GM12878 (cell line): Measurements from ENCODE around the gene TANK. TPM values are rescaled to one million over a fixed set of nuclear protein-coding genes. Genes with fewer than 3 reads are reported as not detected.

Experiments used
- EP300 ChIP-seq, 2 experiments: fragments of 150-350 bp in 1 of 2; IDR thresholded peaks; 2 replicates each; pipeline ENCODE4 v1.6.1; 2011 to 2012; ENCODE audit warnings: low read depth in 2 of 2, low read length in 2 of 2, borderline replicate concordance in 1 of 2, improper control_type of control experiment in 1 of 2, inconsistent platforms in 1 of 2; ENCODE audit not compliant: control insufficient read depth in 1 of 2
- ESRRA ChIP-seq: IDR thresholded peaks from 2 replicates; pipeline ENCODE4 v1.6.1; 2012; ENCODE audit warnings: mild to moderate bottlenecking, low read length, improper control_type of control experiment
- IKZF2 ChIP-seq, 2 experiments: fragments of 450-650 bp; IDR thresholded peaks; 2 replicates each; pipeline ENCODE4 v1.6.1; 2017; ENCODE audit warnings: mild to moderate bottlenecking in 2 of 2, moderate library complexity in 2 of 2
- MTA2 ChIP-seq: fragments of 450-650 bp; IDR thresholded peaks from 2 replicates; pipeline ENCODE4 v1.6.1; 2016; ENCODE audit warnings: low read depth, mild to moderate bottlenecking, moderate library complexity
- NFXL1 ChIP-seq: fragments of 450-650 bp; IDR thresholded peaks from 2 replicates; pipeline ENCODE4 v1.6.1; 2017; ENCODE audit warnings: antibody characterized with exemption, mild to moderate bottlenecking, borderline replicate concordance
- NR2C1 ChIP-seq: fragments of 450-650 bp; IDR thresholded peaks from 2 replicates; pipeline ENCODE4 v1.6.1; 2017; ENCODE audit warnings: antibody characterized with exemption, mild to moderate bottlenecking, moderate library complexity
- RAD51 ChIP-seq: fragments of 450-650 bp; IDR thresholded peaks from 2 replicates; pipeline ENCODE4 v1.6.1; 2016; ENCODE audit warnings: moderate library complexity, mild to moderate bottlenecking, inconsistent platforms
- SMAD1 ChIP-seq: fragments of 450-650 bp; IDR thresholded peaks from 2 replicates; pipeline ENCODE4 v1.6.1; 2018; ENCODE audit warnings: mild to moderate bottlenecking, low read depth; ENCODE audit not compliant: partially characterized antibody
- SMARCA5 ChIP-seq: fragments of 450-650 bp; IDR thresholded peaks from 2 replicates; pipeline ENCODE4 v1.6.1; 2017; ENCODE audit warnings: mild to moderate bottlenecking
- TARDBP ChIP-seq: IDR thresholded peaks from 2 replicates; pipeline ENCODE4 v1.6.1; 2016; ENCODE audit warnings: borderline replicate concordance
- TCF7 ChIP-seq: IDR thresholded peaks from 2 replicates; pipeline ENCODE4 v1.6.1; 2014; ENCODE audit warnings: antibody characterized with exemption, borderline replicate concordance
- ZNF207 ChIP-seq: fragments of 450-650 bp; IDR thresholded peaks from 2 replicates; pipeline ENCODE4 v1.6.1; 2014; ENCODE audit warnings: antibody characterized with exemption, mild to moderate bottlenecking, borderline replicate concordance
- polyA plus RNA-seq, 11 experiments: library from polyadenylated mRNA; depleted of rRNA in 4 of 11; unstranded in 6 of 11; stranded (reverse) in 5 of 11; fragments of >200 nt; fragmentation: Nextera tagmentation in 4 of 11; fragmentation: Illumina TruSeq in 1 of 11; extraction: Ambion mirVana in 4 of 11; extraction: Trizol in 1 of 11; gene quantifications; 1 replicate in 1 of 11; 2 replicates in 10 of 11; pipeline versions ENCODE4 v1.2.1 to v1.2.3, GENCODE V29; 2011 to 2016; ENCODE audit warnings: inconsistent platforms in 2 of 11, missing spikeins in 2 of 11, low read depth in 1 of 11
- total RNA-seq, 4 experiments: library from RNA; depleted of rRNA in 3 of 4; stranded (reverse); fragments of >200 nt in 3 of 4; fragmentation: Illumina TruSeq in 1 of 4; extraction: Trizol in 1 of 4; gene quantifications; 2 replicates each; pipeline versions ENCODE4 v1.2.1 to v1.2.3, GENCODE V29; 2013 to 2021
- TF ChIP-seq, protein P1 (sequence below): fragments of 150-350 bp; IDR thresholded peaks from 2 replicates; pipeline ENCODE4 v1.6.1; 2016; ENCODE audit warnings: low read depth, low read length
- TF ChIP-seq, protein P2 (sequence below), 3 experiments: IDR thresholded peaks in 2 of 3; conservative IDR thresholded peaks in 1 of 3; 2 replicates each; pipeline ENCODE4 v1.5.1; 2011; ENCODE audit warnings: low read depth in 3 of 3, low read length in 3 of 3, mild to moderate bottlenecking in 3 of 3, control low read depth in 2 of 3, moderate library complexity in 2 of 3, inconsistent platforms in 1 of 3, mixed read lengths in 1 of 3; ENCODE audit not compliant: control insufficient read depth in 2 of 3, insufficient read depth in 1 of 3; ENCODE audit errors: extremely low read depth in 1 of 3

Gene TANK
- total and polyA plus RNA-seq, 10 of the 15 experiments (the other 5 are each of a cell fraction or from before 2014, with no cell fraction given) = 48.6 to 127 (median 103) TPM

GRCh38 chr2:161204846-161205245 lies 44.6 kb downstream of the TANK start (continued):
- TF ChIP-seq, protein P1, sequence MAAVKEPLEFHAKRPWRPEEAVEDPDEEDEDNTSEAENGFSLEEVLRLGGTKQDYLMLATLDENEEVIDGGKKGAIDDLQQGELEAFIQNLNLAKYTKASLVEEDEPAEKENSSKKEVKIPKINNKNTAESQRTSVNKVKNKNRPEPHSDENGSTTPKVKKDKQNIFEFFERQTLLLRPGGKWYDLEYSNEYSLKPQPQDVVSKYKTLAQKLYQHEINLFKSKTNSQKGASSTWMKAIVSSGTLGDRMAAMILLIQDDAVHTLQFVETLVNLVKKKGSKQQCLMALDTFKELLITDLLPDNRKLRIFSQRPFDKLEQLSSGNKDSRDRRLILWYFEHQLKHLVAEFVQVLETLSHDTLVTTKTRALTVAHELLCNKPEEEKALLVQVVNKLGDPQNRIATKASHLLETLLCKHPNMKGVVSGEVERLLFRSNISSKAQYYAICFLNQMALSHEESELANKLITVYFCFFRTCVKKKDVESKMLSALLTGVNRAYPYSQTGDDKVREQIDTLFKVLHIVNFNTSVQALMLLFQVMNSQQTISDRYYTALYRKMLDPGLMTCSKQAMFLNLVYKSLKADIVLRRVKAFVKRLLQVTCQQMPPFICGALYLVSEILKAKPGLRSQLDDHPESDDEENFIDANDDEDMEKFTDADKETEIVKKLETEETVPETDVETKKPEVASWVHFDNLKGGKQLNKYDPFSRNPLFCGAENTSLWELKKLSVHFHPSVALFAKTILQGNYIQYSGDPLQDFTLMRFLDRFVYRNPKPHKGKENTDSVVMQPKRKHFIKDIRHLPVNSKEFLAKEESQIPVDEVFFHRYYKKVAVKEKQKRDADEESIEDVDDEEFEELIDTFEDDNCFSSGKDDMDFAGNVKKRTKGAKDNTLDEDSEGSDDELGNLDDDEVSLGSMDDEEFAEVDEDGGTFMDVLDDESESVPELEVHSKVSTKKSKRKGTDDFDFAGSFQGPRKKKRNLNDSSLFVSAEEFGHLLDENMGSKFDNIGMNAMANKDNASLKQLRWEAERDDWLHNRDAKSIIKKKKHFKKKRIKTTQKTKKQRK = no peak
- TF ChIP-seq ZNF207 (no peak), NFXL1 (no peak), ESRRA (no peak), IKZF2 (IDR thresholded peaks at IDR 0.05) (no peak), TCF7 (no peak), SMAD1 (no peak), NR2C1 (no peak), MTA2 (no peak), EP300 (IDR thresholded peaks at IDR 0.05; ENCODE audit: borderline replicate concordance in 1 of 2, control insufficient read depth in 1 of 2, low read depth in 2 of 2, low read length in 2 of 2) (no peak), SMARCA5 (no peak), TARDBP (no peak), RAD51 (no peak)
- TF ChIP-seq, protein P2, sequence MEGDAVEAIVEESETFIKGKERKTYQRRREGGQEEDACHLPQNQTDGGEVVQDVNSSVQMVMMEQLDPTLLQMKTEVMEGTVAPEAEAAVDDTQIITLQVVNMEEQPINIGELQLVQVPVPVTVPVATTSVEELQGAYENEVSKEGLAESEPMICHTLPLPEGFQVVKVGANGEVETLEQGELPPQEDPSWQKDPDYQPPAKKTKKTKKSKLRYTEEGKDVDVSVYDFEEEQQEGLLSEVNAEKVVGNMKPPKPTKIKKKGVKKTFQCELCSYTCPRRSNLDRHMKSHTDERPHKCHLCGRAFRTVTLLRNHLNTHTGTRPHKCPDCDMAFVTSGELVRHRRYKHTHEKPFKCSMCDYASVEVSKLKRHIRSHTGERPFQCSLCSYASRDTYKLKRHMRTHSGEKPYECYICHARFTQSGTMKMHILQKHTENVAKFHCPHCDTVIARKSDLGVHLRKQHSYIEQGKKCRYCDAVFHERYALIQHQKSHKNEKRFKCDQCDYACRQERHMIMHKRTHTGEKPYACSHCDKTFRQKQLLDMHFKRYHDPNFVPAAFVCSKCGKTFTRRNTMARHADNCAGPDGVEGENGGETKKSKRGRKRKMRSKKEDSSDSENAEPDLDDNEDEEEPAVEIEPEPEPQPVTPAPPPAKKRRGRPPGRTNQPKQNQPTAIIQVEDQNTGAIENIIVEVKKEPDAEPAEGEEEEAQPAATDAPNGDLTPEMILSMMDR (IDR thresholded peaks at IDR 0.05 in 2 of 3, conservative IDR thresholded peaks at IDR 0.05 in 1 of 3; ENCODE audit: control insufficient read depth in 2 of 3, extremely low read depth in 1 of 3, insufficient read depth in 1 of 3, low read depth in 3 of 3, low read length in 3 of 3) = no peak
- TF ChIP-seq, all 136 proteins: peak for 0
